Liver (tissue), 3 donors: ENCODE measurements around the gene PIP4K2B.

ENCODE experiments used
- ATF3 ChIP-seq: IDR thresholded peaks from 2 replicates; pipeline ENCODE4 v1.6.1; 2016; ENCODE audit warnings: antibody characterized with exemption
- CTCF ChIP-seq: fragments of 150-350 bp; IDR thresholded peaks from 2 replicates; pipeline ENCODE4 v1.5.1; 2017; ENCODE audit warnings: improper control_type of control experiment, low read depth, low read length; ENCODE audit not compliant: missing input control
- FOXA1 ChIP-seq: IDR thresholded peaks from 2 replicates; pipeline ENCODE4 v1.6.1; 2016; ENCODE audit warnings: antibody characterized with exemption
- GABPA ChIP-seq, 2 donors: IDR thresholded peaks in 1 of 2; conservative IDR thresholded peaks in 1 of 2; 2 replicates each; pipeline ENCODE4 v1.6.1; 2016; ENCODE audit warnings: antibody characterized with exemption in 2 of 2, mild to moderate bottlenecking in 1 of 2, moderate library complexity in 1 of 2
- HNF4A ChIP-seq, 2 donors: conservative IDR thresholded peaks; 2 replicates each; pipeline ENCODE4 v1.6.1; 2016; ENCODE audit warnings: antibody characterized with exemption in 2 of 2, mild to moderate bottlenecking in 2 of 2
- MAX ChIP-seq: IDR thresholded peaks from 2 replicates; pipeline ENCODE4 v1.6.1; 2016; ENCODE audit warnings: antibody characterized with exemption
- RAD21 ChIP-seq, 2 donors: IDR thresholded peaks; 2 replicates each; pipeline ENCODE4 v1.6.1; 2016; ENCODE audit warnings: antibody characterized with exemption in 2 of 2, mild to moderate bottlenecking in 2 of 2
- REST ChIP-seq: IDR thresholded peaks from 2 replicates; pipeline ENCODE4 v1.6.1; 2016; ENCODE audit warnings: antibody characterized with exemption, mild to moderate bottlenecking
- SP1 ChIP-seq: IDR thresholded peaks from 2 replicates; pipeline ENCODE4 v1.6.1; 2018; ENCODE audit warnings: antibody characterized with exemption, mild to moderate bottlenecking
- TAF1 ChIP-seq: conservative IDR thresholded peaks from 2 replicates; pipeline ENCODE4 v1.6.1; 2016; ENCODE audit warnings: antibody characterized with exemption, mild to moderate bottlenecking
- YY1 ChIP-seq: IDR thresholded peaks from 2 replicates; pipeline ENCODE4 v1.6.1; 2016; ENCODE audit warnings: antibody characterized with exemption, mild to moderate bottlenecking
- ZBTB33 ChIP-seq: IDR thresholded peaks from 2 replicates; pipeline ENCODE4 v1.6.1; 2016; ENCODE audit warnings: antibody characterized with exemption
- donor health status: healthy.
- donor health status: healthy.

- no peak for TF ChIP-seq REST
- no peak for TF ChIP-seq CTCF
- no peak for TF ChIP-seq GABPA (IDR thresholded peaks at IDR 0.05 in 1 of 2, conservative IDR thresholded peaks at IDR 0.05 in 1 of 2)
- TF ChIP-seq TAF1: no peak
- TF ChIP-seq RAD21 (IDR thresholded peaks at IDR 0.05): no peak
- no peak for TF ChIP-seq ATF3
- no peak for TF ChIP-seq YY1
- no peak for TF ChIP-seq SP1
- TF ChIP-seq FOXA1: no peak
- TF ChIP-seq MAX: no peak
- TF ChIP-seq ZBTB33: no peak
- no peak for TF ChIP-seq HNF4A (conservative IDR thresholded peaks at IDR 0.05)
Observed at GRCh38 chr17:38794221-38794620, 5.1 kb downstream of the PIP4K2B start.
